Eye (tissue), 1 donor: ENCODE measurements around the gene HDAC11.

Experiments used
- DNase-seq: peaks from one replicate; pipeline ENCODE4 v3.0.0-alpha.2; 2015

HDAC11 gene

DNA sequence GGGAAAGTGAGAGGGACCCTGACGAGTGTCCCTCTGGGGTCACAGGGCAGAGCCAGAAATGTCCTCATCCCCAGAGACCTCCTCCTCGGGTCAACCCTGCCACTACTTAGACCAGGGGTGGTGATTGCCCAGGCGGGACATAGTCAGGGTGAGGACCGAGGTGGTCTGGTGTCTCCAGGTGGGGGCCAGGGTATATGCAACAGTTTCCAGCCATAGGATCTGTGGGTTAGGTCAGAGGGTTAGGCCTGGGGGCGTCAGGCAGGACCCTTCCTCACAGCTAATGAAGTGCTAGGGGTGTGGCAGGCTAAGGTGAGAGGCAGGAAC is 46.5 kb downstream of the HDAC11 start:
- no peak for DNase-seq

DNA sequence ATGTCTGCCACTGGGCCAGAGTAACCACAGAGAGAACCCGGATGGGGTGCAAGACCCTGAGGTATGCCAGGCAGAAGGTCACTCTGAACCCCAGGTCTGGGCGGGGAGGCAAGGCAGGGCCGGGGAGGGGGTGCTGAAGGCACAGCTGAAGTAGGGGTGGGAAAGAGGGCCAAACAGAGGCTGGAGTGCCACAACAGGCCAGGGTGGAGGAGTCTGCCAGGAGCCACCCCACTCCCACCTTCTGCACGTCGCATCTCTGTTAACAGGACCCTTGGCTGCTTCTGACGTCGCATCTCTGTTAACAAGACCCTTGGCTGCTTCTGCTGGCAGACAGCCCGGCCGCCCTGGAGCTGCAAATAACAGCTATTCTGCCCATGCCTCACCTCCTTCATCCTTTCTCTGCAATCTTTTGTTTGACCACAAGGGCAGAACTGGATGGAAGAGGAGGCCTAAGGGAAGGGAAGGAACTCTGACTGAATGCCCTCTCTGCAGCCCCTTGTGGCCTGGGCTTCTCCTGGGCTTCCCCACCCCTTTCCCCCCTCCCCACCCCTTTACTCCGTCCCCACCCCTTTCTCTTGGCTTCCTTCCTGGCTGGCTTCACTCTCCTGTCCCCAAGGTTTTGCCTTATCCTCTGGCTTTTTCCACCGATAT is 48.2 kb downstream of the HDAC11 start:
- DNase-seq = peak; percentile 72

DNA sequence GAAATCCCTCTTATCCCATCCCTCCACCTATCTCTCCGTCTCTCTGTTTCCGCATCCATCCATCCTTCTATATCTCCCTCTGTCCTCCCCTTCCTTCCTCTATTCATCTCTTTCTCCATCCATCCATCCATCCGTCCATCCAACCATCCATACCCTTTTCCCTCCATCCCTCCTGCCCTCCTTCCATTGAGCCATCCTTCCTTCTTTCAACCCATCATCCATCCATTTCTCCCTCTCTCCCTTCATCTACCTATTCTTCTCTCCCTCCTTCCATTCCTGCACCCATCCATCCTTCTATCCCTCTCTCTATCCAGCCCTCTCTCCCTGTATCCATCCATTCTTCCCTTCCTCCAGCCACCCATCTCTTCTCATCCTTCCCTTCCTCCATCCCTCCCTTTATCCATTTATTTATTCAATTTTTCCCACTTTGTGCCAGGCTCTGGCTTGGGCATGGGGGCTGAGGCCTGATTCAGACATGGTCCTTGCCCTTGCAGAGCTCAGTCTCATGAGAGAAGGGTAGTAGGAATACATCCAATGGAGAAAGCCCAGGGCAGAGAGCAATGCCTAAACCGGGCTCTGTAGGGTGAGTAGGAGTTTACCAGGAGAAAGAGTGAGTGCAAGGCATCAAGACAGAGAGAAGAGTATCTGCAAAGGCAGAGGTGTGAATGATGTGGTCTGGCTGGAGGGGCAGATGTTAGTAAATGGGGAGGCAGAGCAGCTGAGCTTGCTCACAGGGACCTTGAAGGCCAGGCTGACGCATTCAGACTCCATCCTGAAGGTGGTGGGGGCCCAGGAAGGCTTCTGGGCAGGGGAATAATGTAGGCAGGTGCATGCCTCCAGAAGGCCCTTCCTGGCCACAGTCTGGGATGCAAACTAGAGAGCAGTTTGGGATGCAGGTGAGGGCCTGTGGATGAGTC is 49.3 kb downstream of the HDAC11 start:
- no peak for DNase-seq

DNA sequence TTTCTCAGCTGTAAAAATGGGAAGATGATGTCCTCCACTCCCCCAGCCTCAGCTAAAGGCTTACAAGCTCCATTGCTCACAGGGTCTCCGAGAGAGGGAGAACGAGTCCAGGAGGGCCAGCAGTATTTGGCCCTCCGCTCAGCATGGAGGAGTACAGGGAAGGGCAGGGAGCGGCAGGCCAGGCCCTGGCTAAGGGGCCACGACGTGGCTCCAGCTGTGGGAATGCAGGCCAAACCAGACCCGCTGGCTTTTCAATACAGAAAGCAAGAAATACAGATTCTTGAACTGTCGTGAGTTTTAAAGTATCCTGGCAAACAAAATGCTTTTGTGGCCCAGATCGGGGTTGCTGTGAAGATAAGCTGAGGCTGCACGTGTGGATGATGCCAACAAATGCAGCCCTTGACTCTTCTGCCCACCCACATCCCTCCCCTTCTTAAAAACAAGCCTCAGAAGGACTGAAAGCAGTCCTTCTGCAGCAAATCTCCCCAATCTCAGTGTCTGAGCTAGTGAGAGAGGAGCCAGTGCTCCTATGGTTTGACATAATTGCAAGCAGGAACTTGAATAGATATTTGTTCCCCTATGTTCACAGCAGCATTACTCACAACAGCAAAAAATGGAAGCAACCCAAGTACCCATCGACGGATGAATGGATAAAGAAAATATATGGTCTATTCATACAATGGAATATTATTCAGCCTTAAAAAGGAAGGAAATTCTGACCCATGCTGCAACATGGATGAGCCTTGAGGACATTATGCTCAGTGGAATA is 50.3 kb downstream of the HDAC11 start:
- no peak for DNase-seq

DNA sequence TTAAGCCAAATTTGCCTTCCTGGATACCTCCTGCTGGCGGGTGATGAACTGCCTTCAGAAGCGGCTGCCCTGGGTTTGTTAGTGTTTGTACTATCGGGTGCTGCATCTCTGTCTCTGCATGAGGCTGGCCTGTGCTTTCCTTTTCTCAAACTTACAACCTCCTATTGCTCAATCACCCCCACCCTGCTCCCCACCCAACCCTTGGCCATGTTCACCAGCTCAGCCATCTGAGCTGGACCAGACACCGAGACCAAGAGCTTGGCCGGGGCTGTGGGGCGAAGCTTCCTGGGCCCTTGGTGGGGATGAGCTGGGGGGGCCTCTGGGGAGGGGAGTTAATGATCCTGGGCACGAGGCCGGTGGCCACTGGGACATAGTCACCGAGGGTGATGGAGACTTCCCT is 52.0 kb downstream of the HDAC11 start:
- DNase-seq = no peak

DNA sequence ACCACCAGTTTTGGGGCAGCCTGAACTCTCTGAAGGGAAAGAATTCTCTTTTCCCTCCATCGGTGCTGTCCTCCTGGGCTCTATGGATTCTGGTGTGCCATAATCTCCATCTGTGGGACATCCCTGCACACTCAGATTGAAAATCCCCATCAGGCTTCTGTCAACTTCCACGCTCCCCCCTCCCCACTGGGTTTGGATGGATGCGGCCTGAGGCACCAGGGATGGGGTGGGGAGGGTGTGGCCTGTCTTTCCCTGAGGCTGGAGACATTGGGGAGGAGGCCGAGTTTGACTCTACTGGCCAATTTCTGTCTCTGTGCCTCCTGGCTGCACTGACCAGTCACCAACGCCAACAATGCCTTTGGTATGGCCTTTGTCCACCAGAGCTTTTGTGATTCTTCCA is 52.5 kb downstream of the HDAC11 start:
- DNase-seq = no peak

DNA sequence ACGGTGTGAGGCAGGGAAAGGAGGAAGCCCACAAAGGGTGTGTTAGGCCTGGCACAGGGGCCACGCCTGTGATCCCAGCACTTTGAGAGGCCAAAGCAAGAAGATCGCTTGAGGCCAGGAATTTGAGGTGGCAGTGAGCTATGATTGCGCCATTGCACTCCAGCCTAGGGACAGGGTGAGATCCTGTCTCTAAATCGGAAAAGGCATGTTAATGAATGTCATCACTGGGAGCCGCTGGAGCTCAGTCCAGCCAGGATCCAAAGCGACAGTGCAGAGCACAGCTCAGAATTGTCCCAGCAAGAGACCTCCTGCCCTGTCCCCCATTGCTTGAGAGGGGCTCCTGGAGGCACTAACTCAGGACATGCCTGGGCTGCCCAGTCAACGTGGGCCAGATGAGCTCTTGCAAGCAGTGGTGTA is 53.8 kb downstream of the HDAC11 start:
- no peak for DNase-seq

DNA sequence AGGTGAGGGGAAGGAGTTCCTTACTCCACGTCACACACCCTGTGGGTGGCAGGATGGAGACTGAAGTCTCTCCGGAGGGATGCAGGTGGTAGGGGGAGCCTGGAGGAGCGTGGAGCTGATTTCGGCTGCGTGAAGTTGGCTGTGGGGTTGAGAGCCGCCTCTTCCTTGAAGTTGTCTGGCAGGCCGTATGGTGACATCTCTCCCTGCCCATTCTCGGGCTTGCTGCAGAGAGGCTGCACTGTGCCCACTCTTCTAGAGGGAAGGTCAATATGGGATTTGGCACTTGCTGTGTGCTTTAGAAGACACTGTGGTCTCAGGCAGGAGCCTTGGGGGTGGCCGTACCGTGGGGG is 55.4 kb downstream of the HDAC11 start:
- DNase-seq = no peak

DNA sequence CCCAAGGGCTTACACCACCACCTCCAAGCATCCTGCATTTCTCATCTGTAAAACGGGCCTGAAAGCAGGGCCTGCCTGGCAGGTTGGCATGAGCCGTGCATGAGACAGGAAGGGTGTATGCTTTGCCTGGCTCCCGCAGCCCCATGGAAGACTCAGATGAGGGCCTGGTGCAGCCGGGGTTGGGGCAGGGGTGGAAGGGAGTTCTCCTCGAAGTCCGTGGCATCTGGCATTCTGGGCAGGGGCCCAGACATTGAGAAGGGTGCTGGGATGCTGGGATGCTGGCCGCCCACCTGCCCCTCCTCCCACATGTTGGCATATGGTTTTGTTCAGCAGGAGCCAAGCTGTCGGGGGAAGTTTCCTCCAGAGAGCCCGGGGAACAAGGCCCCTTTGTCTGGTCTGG is 55.8 kb downstream of the HDAC11 start:
- DNase-seq = peak; percentile 41

DNA sequence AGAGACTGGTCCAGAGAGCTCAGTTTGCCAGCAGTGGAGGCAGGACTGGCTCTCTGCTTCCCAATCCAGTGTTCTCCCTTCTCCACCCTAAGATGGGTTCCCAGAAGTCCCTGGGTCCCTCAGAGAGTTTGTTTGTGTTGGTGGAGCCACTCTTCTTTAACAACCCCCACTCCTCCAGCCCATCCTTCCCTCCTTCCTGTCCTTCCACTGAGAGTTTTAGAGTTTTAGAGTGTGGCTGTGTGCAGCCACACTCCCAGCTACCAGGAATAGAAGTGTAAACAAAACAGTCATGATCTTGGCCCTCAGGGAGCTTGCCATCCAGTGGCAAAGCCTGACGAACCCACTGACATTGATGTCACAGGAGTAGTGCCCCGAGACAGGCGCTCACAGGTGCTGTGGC is 56.3 kb downstream of the HDAC11 start:
- no peak for DNase-seq

DNA sequence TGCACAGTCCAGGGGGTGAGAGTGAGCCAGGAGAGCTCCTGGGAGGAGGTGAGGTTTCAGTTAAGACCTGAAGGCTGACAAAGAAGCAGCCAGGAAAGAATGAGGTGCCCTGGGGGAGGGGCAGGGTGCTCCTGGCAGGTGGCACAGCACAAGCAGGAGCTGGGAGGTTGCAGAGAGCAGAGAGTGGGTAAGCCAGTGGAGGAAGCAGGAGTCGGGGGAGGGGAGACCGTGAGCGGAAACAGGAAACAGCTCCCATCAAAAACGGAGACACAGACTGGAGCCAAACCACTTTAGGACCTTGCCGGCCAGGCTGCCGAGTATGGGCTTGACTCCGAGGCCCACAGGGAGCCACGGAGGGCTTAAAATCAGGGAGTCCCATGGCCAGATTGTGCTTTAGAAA is 56.7 kb downstream of the HDAC11 start:
- DNase-seq = no peak

DNA sequence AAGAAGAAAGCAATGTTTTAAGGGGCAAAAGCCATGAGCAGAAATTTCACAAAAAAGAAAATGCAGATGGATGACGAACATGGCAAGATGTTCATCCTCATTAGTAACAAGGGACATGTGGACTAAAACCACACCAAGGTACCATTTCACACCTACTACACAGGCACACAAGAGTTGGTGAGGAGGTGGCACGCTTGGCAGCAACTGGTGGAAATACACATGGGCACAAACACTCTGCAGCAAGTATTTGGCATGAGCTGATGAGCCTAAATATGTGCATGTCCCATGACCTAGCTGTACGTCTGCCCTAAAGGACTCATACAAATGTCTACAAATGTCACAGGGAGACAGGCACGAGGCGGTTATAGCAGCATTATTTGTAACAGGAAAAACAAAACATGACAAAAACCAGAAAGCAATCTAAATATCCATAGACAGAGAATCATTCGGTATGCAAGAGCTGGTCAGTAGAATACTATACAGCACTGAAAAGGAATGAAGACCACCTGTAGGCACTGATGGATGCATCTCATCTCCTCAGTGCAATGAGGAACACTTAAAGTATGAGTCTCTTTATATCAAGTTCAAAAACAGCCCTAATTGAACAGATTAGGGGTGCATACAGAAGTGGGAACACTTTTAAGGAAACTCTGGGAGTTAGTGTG is 57.3 kb downstream of the HDAC11 start:
- no peak for DNase-seq

DNA sequence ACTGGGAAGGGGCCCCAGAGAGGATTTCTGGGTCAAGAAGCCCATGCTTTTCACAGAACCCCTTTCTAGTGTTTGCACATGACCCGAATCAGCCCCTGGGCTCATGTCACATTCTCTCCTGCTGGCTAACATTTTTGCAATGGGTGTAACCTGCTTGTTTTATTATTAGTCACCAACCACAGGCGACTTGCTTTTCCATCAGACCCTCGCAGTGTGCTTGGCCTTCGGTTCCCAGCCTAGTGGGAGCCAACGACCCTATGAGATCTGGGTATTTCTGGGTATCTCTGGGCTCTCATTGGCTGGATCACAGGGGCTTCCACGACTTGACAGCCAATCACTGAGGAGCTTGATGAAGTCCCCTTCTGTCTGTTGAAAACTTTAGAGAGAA is 57.8 kb downstream of the HDAC11 start:
- DNase-seq = no peak

DNA sequence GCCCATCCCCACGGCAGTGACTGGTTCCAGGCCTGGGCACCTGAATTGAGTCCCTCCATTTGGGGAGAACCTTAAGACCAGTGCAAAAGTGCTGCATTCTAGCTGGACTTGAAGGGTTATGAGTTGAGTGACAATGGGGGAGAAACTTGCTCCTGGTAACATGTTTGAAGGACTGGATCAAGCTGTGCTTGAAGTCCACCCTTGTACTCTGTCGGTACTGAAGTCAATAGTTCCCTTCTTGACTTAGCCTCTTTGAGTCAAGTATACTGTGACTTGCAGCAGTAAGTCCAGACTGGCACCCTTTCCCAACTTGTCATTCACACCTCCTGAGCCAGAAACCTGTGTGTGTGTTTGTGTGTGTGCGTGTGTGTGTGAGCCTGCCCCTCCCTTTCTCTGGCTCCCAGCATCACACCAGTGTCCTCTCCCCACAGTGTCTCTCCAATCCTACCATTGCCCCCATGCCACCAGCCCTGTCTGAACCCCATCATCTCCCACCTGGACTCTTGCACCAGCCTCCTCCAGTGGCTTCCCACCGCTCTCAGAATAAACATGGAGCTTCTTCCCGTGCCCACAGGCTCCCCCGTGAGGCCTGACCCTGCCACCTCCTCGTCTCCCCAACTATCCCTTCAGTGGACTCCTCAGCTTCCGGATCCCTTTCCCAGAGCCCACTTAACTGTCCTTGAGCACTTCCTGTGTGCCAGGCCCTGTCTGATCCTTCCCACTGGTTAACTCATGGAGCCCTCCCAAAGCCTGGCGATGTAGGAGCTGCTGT is 58.6 kb downstream of the HDAC11 start:
- DNase-seq = no peak

DNA sequence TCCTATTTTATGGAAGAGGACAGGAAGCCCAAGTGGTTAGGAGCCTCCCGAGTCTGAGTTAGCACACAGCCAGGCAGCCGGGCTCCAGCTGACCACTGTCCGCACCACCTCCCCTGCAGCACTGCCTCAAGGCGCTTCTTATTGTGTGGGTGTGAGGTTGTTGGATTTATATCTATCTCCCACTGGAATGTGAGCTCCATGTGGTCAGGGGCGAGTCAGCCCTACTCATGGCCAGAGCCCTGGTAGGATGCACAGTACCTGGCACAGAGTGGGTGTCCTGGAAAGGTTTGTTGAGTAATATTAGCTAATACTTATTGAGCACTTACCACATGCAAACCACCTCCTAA is 59.2 kb downstream of the HDAC11 start:
- no peak for DNase-seq

DNA sequence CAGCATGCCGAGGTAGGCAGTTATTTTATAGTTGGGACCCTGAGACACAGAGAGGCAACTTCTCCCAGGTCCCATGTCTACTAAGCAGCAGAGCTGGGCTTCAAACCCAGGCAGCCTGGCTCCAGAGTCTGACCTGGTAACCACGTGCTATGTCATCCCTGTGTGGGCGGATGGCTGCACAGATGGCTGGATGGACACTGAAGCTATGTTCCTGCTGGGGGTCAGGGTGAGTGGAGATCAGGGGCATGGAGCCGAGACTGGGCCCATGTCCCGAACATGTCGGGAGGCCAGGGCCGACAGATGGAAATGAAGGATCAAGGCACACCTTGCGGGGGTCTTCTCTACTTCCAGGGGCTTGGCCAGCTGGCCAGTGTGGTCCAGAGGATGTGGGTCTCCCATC is 59.6 kb downstream of the HDAC11 start:
- DNase-seq = no peak

DNA sequence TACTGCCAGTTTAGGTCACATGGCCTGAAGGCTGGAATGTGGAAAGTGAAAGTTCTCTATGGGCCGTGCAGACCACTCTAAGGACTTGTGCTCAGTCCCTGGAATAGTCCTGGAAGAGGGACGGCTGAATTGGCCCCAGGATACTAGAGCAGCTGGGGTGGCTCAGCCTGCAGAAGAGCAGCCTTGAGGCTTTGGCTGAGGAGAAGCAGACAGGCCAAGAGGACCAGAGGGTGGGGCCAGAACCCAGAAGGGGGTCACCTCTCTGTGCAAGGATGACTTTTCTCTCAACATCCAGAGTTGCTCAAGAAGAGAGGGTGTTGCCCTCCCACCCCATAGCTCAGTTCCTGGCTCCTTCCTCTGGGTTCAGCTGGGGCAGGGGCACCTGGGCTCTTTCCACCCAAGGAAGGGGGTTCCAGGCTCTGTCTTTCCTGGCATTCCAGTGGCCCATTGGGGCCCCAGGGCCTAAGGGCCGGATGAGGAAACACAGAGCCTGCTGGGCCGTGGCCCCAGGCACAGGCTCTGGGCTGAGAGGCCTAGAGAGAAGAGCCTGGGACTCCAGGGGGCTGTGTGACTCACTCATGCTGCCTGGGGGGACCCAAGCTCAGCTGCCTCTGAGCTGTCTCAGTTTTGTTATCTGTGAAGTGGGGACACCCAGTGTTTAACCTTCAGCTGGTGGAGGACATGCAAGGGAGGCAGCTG is 60.3 kb downstream of the HDAC11 start:
- no peak for DNase-seq

DNA sequence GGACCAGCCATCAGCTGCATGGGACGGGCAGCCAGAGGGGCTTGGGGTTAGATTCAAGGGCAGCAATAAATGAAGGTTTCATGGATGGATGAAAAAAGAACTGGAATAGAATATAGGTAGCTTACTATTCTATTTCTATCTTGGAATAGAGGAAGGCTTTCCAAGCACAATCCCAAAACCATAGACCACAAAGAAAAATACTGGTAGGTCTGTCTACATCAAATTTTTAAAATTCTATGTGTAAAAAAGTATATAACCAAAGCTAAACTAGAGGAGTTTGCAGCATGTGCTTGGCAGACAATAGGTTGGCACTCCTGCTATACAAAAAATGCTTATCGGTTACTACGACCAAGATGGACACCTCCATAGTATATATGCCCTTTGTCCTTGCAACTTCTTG is 61.6 kb downstream of the HDAC11 start:
- DNase-seq = no peak

DNA sequence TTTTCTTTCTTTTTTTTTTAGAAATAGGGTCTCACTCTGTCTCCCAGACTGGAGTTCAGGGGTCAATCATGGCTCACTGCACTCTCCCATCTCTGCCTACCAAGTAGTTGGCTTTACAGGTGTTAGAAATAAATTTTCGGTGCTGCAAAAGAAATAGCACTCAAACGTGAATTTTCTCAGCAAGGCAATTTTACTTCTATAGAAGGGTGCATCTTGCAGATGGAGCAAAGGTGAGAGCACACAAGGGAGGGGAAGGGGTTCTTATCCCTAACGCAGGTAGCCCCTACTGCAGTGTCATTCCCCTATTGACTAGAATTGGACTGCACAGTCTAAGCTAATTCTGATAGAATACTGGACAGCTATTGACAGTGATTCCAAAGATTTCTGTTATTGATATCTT is 62.0 kb downstream of the HDAC11 start:
- DNase-seq = no peak

DNA sequence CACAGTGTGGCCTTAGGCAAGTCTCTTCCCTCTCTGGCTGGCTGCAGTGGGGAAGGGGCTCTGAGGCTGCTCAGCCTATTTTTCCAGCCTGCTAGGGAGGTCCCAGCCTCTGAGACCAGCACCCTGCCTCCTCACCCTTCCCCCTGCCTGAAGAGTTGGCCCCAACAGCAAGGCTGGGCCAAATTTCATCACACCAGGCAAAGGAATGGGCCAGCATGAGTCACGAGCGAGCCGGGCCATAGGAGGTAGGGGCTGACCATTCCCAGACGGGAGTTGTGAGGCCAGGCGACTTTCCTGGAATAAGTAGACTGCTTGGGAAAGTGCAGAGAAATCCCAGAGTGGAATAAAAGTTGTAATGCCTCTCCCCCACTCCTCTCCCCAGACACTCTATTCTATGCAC is 63.1 kb downstream of the HDAC11 start:
- no peak for DNase-seq

DNA sequence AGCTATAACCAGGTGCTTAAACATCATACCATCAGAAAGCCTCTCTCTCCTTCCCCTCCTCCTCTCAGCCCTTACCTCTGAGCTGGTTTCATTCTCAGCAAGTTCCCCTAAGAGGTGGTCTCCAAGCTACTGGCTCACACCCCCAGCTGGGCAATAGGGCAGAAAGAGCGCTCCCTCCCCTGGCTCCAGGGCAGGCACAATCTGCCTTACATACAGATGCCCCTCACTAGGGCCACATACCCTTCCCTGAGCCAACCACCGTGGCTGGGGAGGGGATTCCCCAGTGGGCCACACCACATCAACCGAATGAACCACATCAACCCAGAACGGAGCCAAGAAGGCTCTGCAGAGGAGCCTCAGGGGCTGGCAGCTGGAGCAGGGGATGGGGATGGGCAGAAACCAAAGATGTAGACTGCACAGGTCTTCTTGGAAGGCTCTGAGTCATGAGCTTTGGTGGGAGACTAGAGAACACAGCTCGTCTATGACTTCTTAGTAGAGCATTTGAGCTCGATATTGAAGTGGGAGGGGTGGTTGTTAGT is 64.3 kb downstream of the HDAC11 start:
- DNase-seq = no peak
